Hepatocyte (in vitro differentiated cells): Measurements from ENCODE around the gene GIPR. TPM values are rescaled to one million over a fixed set of nuclear protein-coding genes. Genes with fewer than 3 reads are reported as not detected.
A peak's percentile ranks its signal among the peaks of the same experiment; 100 is the strongest.
"Not testable (repeated sequence)": the region's sequence is repeated elsewhere in the genome, so short reads cannot be mapped to it uniquely, and the experiment has no call there.

Experiments
- DNase-seq: peaks from one replicate; pipeline ENCODE4 v3.0.0-alpha.2; 2016; ENCODE audit warnings: low spot score
- H2AFZ ChIP-seq: fragments of 200-600 bp; sonication (generic); 2 replicates; pipeline ENCODE4 v1.6.0; 2016; ENCODE audit warnings: antibody characterized with exemption, mild to moderate bottlenecking
- H3K27ac ChIP-seq: fragments of 200-600 bp; sonication (generic); 2 replicates; pipeline ENCODE4 v1.5.1; 2016; ENCODE audit warnings: mild to moderate bottlenecking
- H3K27me3 ChIP-seq: fragments of 200-600 bp; sonication (generic); 2 replicates; pipeline ENCODE4 v1.6.1; 2016
- H3K36me3 ChIP-seq: fragments of 200-600 bp; sonication (generic); replicated peaks from 2 replicates; pipeline ENCODE4 v1.5.1; 2016; ENCODE audit warnings: low read depth; ENCODE audit not compliant: insufficient read depth
- H3K4me1 ChIP-seq: fragments of 200-600 bp; sonication (generic); 2 replicates; pipeline ENCODE4 v1.5.1; 2016; ENCODE audit warnings: mild to moderate bottlenecking, moderate library complexity; ENCODE audit not compliant: insufficient read depth
- H3K4me2 ChIP-seq: fragments of 200-600 bp; sonication (generic); 2 replicates; pipeline ENCODE4 v1.6.0; 2016
- H3K4me3 ChIP-seq: fragments of 200-600 bp; sonication (generic); 2 replicates; pipeline ENCODE4 v1.5.1; 2016; ENCODE audit warnings: mild to moderate bottlenecking
- H3K79me2 ChIP-seq: fragments of 200-600 bp; sonication (generic); 2 replicates; pipeline ENCODE4 v1.6.0; 2017; ENCODE audit warnings: mild to moderate bottlenecking
- H3K9me2 ChIP-seq: fragments of 200-600 bp; sonication (generic); replicated peaks from 2 replicates; pipeline ENCODE4 v1.6.0; 2017; ENCODE audit warnings: mild to moderate bottlenecking; ENCODE audit not compliant: insufficient read depth
- H3K9me3 ChIP-seq: fragments of 200-600 bp; sonication (generic); 2 replicates; pipeline ENCODE4 v1.5.1; 2016; ENCODE audit warnings: low read depth, mild to moderate bottlenecking
- H4K20me1 ChIP-seq: fragments of 200-600 bp; sonication (generic); 2 replicates; pipeline ENCODE4 v1.6.0; 2016; ENCODE audit warnings: mild to moderate bottlenecking; ENCODE audit not compliant: insufficient read depth, poor library complexity, severe bottlenecking
- EZH2 ChIP-seq: fragments of 200-600 bp; sonication (generic); IDR thresholded peaks from 2 replicates; pipeline ENCODE4 v1.6.1; 2016; ENCODE audit warnings: antibody characterized with exemption, mild to moderate bottlenecking, borderline replicate concordance
- EZH2phosphoT487 ChIP-seq: fragments of 200-600 bp; sonication (generic); IDR thresholded peaks from one replicate; pipeline ENCODE4 v1.6.1; 2018; ENCODE audit warnings: antibody characterized with exemption, mild to moderate bottlenecking, low read depth, moderate library complexity; ENCODE audit not compliant: unreplicated experiment, severe bottlenecking
- WGBS: methylation state at CpG from one replicate; pipeline ENCODE4 v1.1.6; 2016; ENCODE audit warnings: low lambda C conversion rate; ENCODE audit errors: missing lambda C conversion rate; 5-methylcytosine and 5-hydroxymethylcytosine counted together
- polyA plus RNA-seq: library from polyadenylated mRNA; unstranded; fragments of >200 nt; fragmentation: Nextera tagmentation; extraction: Ambion mirVana; gene quantifications from 2 replicates; pipeline ENCODE4 v1.2.1, GENCODE V29; 2016
- total RNA-seq: library from RNA; depleted of rRNA; stranded (reverse); fragments of >200 nt; gene quantifications from 2 replicates; pipeline ENCODE4 v1.2.3, GENCODE V29; 2014
- TF ChIP-seq, protein P1 (sequence below): fragments of 200-600 bp; sonication (generic); IDR thresholded peaks from 2 replicates; pipeline ENCODE4 v1.5.1; 2016; ENCODE audit warnings: antibody characterized with exemption, mild to moderate bottlenecking; ENCODE audit not compliant: poor library complexity

GIPR gene
- total and polyA plus RNA-seq, 2 experiments from 2014 or later = 2.7 to 5.6 TPM

GRCh38 chr19:45682908-45683307 lies 14.9 kb downstream of the GIPR start:
- no peak overlapping the region for H2AFZ ChIP-seq
- H3K27ac ChIP-seq = no peak overlapping the region
- no peaks in the 10 kb centered on the region for H3K36me3 ChIP-seq
- H4K20me1 ChIP-seq = no peaks in the 10 kb centered on the region
- H3K4me2 ChIP-seq = no peak overlapping the region
- no peaks in the 10 kb centered on the region for H3K9me3 ChIP-seq
- DNase-seq = no peak
- peaks cover 4% of the 10 kb centered on the region for H3K4me1 ChIP-seq
- no peak overlapping the region for H3K4me3 ChIP-seq
- TF ChIP-seq, protein P1, sequence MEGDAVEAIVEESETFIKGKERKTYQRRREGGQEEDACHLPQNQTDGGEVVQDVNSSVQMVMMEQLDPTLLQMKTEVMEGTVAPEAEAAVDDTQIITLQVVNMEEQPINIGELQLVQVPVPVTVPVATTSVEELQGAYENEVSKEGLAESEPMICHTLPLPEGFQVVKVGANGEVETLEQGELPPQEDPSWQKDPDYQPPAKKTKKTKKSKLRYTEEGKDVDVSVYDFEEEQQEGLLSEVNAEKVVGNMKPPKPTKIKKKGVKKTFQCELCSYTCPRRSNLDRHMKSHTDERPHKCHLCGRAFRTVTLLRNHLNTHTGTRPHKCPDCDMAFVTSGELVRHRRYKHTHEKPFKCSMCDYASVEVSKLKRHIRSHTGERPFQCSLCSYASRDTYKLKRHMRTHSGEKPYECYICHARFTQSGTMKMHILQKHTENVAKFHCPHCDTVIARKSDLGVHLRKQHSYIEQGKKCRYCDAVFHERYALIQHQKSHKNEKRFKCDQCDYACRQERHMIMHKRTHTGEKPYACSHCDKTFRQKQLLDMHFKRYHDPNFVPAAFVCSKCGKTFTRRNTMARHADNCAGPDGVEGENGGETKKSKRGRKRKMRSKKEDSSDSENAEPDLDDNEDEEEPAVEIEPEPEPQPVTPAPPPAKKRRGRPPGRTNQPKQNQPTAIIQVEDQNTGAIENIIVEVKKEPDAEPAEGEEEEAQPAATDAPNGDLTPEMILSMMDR = no peak
- no peak for TF ChIP-seq EZH2phosphoT487
- TF ChIP-seq EZH2 = no peak
- WGBS = 94% methylated on average over 5 of the region's 5 CpGs
- H3K9me2 ChIP-seq = no peaks in the 10 kb centered on the region
- no peaks in the 10 kb centered on the region for H3K79me2 ChIP-seq
- no peaks in the 10 kb centered on the region for H3K27me3 ChIP-seq

DNA sequence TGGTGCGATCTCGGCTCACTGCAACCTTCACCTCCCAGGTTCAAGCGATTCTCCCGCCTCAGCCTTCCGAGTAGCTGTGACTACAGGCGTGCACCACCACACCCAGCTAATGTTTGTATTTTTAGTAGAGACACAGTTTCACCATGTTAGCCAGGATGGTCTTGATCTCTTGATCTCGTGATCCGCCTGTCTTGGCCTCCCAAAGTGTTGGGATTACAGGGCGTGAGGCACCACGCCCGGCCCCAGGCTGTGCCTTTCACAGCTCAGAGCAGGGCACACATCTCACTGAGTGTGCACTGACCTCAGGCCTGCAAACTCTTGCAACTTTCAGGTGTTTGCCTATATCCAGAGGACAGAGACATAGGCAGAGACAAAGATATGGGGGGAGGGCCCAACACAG lies 17.0 kb downstream of the GIPR start:
- not testable (repeated sequence) for H3K79me2 ChIP-seq, H3K9me3 ChIP-seq, H3K4me3 ChIP-seq, H3K27ac ChIP-seq, H3K36me3 ChIP-seq, H3K27me3 ChIP-seq, H3K9me2 ChIP-seq, H4K20me1 ChIP-seq, H2AFZ ChIP-seq, H3K4me2 ChIP-seq, DNase-seq, H3K4me1 ChIP-seq
- 100% methylated on average over 9 of the region's 11 CpGs for WGBS

- Histone ChIP-seq H3K27ac (no peak overlapping the region), H3K4me3 (no peak overlapping the region), H3K27me3 (no peaks in the 10 kb centered on the region), H3K4me1 (no peaks in the 10 kb centered on the region), H2AFZ (no peak overlapping the region), H3K36me3 (no peaks in the 10 kb centered on the region), H3K79me2 (peaks cover 15% of the 10 kb centered on the region), H3K9me3 (no peaks in the 10 kb centered on the region), H4K20me1 (no peaks in the 10 kb centered on the region), H3K9me2 (no peaks in the 10 kb centered on the region), H3K4me2 (no peak overlapping the region)
- TF ChIP-seq EZH2phosphoT487 (no peak), EZH2 (no peak)
- TF ChIP-seq, protein P1 = no peak
- WGBS = 92% methylated on average over 9 of the region's 9 CpGs
- no peak for DNase-seq
Observed at GRCh38 chr19:45687599-45687998, 19.6 kb downstream of the GIPR start.

DNA sequence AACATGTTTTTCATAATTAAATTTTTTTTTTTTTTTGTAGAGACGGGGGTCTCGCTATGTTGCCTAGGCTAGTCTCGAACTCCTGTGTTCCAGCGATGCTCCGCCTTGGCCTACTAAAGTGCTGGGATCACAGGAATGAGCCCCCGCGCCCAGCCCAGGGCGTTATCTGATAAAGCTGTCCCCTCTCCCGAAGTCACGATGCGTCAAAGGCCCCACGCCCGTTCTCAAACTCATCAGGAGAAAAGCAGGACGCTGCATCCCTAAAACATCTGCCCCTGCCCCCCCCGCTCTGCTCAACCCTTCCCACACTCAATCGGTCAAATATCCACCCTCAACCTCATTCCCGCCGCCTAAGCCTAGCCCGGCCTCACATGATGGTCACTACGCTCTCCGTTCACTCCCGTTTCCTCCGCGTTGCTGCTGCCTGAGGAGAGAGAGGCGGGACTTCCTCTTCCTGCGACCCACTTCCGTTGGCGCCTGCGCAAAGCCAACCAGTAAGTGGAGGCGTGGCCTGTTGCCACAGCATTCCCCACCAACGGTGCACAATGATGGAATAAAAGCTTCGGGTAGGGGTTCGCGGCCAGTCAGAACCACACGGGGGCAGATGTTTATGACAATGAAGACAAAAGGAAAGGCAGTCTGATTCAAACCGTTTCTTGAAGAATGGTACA lies 23.6 kb downstream of the GIPR start, which contains the start of gene SNRPD2:
TSS of gene SNRPD2 (minus strand) at position 438 of the 671 bp plus-strand sequence. CDS start at position 373, 65 bp downstream.
- DNase-seq = peak; percentile 97
- no peaks in the 10 kb centered on the region for H3K9me2 ChIP-seq
- no peak for TF ChIP-seq EZH2
- TF ChIP-seq, protein P1 = no peak
- TF ChIP-seq EZH2phosphoT487 = no peak
- no peaks in the 10 kb centered on the region for H3K36me3 ChIP-seq
- under 1% methylated on average over 34 of the region's 36 CpGs for WGBS
- H3K27ac ChIP-seq = peak within 1 kb of the TSS; percentile 88
- H3K9me3 ChIP-seq = no peaks in the 10 kb centered on the region
- H3K4me2 ChIP-seq = peak within 1 kb of the TSS; percentile 97
- H2AFZ ChIP-seq = peak within 1 kb of the TSS; percentile 60
- peak within 1 kb of the TSS; percentile 65 for H3K4me3 ChIP-seq
- no peaks in the 10 kb centered on the region for H4K20me1 ChIP-seq
- peaks cover 19% of the 10 kb centered on the region for H3K79me2 ChIP-seq
- no peaks in the 10 kb centered on the region for H3K4me1 ChIP-seq
- no peaks in the 10 kb centered on the region for H3K27me3 ChIP-seq
